Activated T-cell treated with anti-CD3 and anti-CD28 coated beads, Interleukin-2, amount 50 U/mL, for 4 hours (primary cell): ENCODE results near the gene ZFP36. TPM values are rescaled to one million over a fixed set of nuclear protein-coding genes. Genes with fewer than 3 reads are reported as not detected.
"Not testable (repeated sequence)": the region's sequence is repeated elsewhere in the genome, so short reads cannot be mapped to it uniquely, and the experiment has no call there.

Experiments
- ATAC-seq, 2 donors: fragments of 200-7000 bp; cut with Tn5 transposase; one replicate each; pipeline ENCODE4 v1.10.0; 2021
- DNase-seq: peaks from one replicate; pipeline ENCODE4 v3.0.0-alpha.2; 2020
- H3K27me3 Mint-ChIP-seq: one replicate; pipeline ENCODE4 v1.8.0; 2021; ENCODE audit warnings: low read depth, mixed read lengths
- H3K36me3 Mint-ChIP-seq: one replicate; pipeline ENCODE4 v1.8.0; 2022; ENCODE audit warnings: mixed read lengths; ENCODE audit not compliant: insufficient read depth
- H3K4me1 Mint-ChIP-seq: one replicate; pipeline ENCODE4 v1.8.0; 2021; ENCODE audit warnings: low read depth, mixed read lengths
- H3K4me3 Mint-ChIP-seq: one replicate; pipeline ENCODE4 v1.8.0; 2021; ENCODE audit warnings: mild to moderate bottlenecking, moderate library complexity, mixed read lengths
- H3K9me3 Mint-ChIP-seq: one replicate; pipeline ENCODE4 v1.8.0; 2021; ENCODE audit warnings: mixed read lengths
- total RNA-seq, 3 donors: library from RNA; stranded (reverse); gene quantifications; one replicate each; pipeline ENCODE4 v1.2.1, GENCODE V29; 2021

Gene ZFP36
- 10 to 100 TPM; 39.5 to 50.8 (median 43.7) TPM for total RNA-seq

GRCh38 chr19:39406656-39407409 is at the start of gene ZFP36:
Gene ZFP36 (plus strand): TSS chr19:39406847. CDS start chr19:39406905, 58 bp downstream.
- Mint-ChIP-seq H3K36me3 (peaks cover 11% of the 10 kb centered on the region), H3K9me3 (no peaks in the 10 kb centered on the region), H3K4me1 (peaks cover 61% of the 10 kb centered on the region), H3K4me3 (peak within 1 kb of the TSS; percentile 83), H3K27me3 (no peaks in the 10 kb centered on the region)
- DNase-seq (peak; percentile 87), ATAC-seq (peak; percentile 28 to 29)

- H3K4me3 Mint-ChIP-seq, result no peak overlapping the region
- H3K36me3 Mint-ChIP-seq, result peaks cover 46% of the 10 kb centered on the region
Observed at GRCh38 chr19:39359026-39359425, 47.6 kb upstream of the ZFP36 start.

GRCh38 chr19:39360599-39360998 is 46.0 kb upstream of the ZFP36 start:
- ATAC-seq (no peak), DNase-seq (no peak)
- H3K27me3 Mint-ChIP-seq, result no peaks in the 10 kb centered on the region
- H3K4me1 Mint-ChIP-seq, result peaks cover 2% of the 10 kb centered on the region
- H3K36me3 Mint-ChIP-seq, result peaks cover 40% of the 10 kb centered on the region
- no peak overlapping the region for H3K4me3 Mint-ChIP-seq
- no peaks in the 10 kb centered on the region for H3K9me3 Mint-ChIP-seq

More at GRCh38 chr19:39359026-39359425, 47.6 kb upstream of the ZFP36 start:
- Mint-ChIP-seq H3K9me3 (no peaks in the 10 kb centered on the region), H3K27me3 (no peaks in the 10 kb centered on the region), H3K4me1 (peaks cover 2% of the 10 kb centered on the region)
- no peak for ATAC-seq
- DNase-seq, result no peak

- H3K4me1 Mint-ChIP-seq, result peaks cover 2% of the 10 kb centered on the region
- H3K9me3 Mint-ChIP-seq, result no peaks in the 10 kb centered on the region
- H3K27me3 Mint-ChIP-seq, result no peaks in the 10 kb centered on the region
- H3K4me3 Mint-ChIP-seq, result no peak overlapping the region
- no peak for ATAC-seq
- H3K36me3 Mint-ChIP-seq, result peaks cover 26% of the 10 kb centered on the region
- no peak for DNase-seq
Observed at GRCh38 chr19:39362682-39363657, 43.7 kb upstream of the ZFP36 start.

DNA sequence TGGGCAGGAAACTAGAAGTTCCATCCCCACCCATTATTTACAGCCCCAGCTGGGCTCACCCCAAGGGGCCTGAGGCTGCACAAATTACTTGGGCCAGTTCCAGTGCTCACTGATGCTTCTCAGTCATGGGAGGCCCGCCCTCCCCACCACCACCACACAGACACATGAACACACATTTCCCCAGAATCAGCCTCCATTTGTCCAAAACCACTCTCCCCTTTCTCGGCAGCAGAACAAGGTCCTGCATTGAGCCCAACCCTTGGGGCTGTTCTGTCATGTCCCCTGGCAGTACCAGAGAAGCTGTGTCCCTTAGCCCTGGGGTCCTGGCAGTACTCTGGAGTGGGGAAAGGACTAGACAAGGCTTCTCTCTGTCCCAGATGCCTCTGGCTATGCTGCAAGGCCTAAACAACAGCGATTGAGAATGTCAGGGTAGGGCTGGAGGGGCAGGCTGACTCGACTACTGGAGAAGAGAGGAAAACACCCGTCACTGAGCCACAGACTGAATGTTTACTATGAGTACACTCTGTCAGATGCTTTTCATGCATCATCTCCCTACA is 42.7 kb upstream of the ZFP36 start:
- no peak for ATAC-seq
- no peak overlapping the region for H3K4me3 Mint-ChIP-seq
- H3K27me3 Mint-ChIP-seq, result no peaks in the 10 kb centered on the region
- peaks cover 2% of the 10 kb centered on the region for H3K4me1 Mint-ChIP-seq
- H3K36me3 Mint-ChIP-seq, result peaks cover 24% of the 10 kb centered on the region
- no peaks in the 10 kb centered on the region for H3K9me3 Mint-ChIP-seq
- DNase-seq, result no peak

DNA sequence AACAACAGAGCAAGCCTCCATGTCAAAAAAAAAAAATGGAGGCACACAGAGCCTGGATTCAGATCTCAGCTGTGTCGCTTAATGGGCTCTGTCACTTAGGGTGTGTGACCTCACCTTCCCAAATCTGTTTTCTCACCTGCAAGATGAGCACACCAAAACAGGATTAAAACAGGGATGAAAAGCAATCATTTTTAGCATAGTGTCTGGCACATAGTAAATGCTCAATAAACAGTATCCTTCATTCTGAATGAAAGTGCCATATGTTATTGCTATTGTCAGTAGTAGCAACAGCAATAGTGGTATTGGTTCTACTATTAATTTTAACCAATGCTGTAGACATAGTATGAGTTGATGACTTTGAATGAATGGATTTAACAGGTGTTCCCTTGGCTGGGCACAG is 41.1 kb upstream of the ZFP36 start:
- H3K4me1 Mint-ChIP-seq, result peaks cover 2% of the 10 kb centered on the region
- no peak for DNase-seq
- peaks cover 24% of the 10 kb centered on the region for H3K36me3 Mint-ChIP-seq
- no peak overlapping the region for H3K4me3 Mint-ChIP-seq
- no peak for ATAC-seq
- no peaks in the 10 kb centered on the region for H3K27me3 Mint-ChIP-seq
- no peaks in the 10 kb centered on the region for H3K9me3 Mint-ChIP-seq

DNA sequence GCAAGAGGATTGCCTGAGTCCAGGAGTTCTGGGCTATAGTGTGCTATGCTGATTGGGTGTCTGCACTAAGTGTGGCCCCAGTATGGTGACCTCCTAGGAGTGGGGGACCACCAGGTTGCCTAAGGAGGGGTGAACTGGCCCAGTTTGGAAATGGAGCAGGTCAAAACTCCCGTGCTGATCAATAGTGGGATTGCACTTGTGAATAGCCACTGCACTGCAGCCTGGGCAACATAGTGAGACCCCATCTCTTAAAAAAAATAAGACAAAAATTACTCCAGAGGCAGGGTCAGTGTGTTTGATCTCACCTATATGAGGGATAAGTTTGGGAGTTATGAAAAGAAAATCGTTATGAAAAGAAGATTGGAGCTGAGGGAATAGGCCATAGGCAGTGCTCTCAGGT is 37.4 kb upstream of the ZFP36 start:
- Mint-ChIP-seq H3K4me3 (no peak overlapping the region), H3K4me1 (no peaks in the 10 kb centered on the region), H3K27me3 (no peaks in the 10 kb centered on the region), H3K9me3 (no peaks in the 10 kb centered on the region), H3K36me3 (peaks cover 31% of the 10 kb centered on the region)
- DNase-seq, result no peak
- no peak for ATAC-seq

DNA sequence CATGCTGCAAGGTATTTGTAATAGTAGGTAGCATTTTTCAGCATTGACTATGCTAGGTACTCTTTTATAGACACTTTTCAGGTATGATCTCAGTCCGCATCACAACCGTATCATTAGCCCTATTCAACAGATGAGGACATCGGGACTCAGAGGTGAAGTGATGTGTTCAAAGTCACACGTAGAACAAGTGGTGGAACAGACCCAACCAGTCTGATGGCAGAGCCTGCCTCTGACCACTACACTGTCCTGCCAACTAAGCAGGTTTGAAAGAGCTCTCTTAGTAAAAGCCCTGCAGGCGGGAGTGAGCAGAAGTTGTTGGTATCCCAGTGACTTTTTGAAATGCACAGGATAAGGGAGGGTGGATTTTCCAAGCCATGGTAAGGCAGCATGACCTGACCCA is 35.9 kb upstream of the ZFP36 start:
- ATAC-seq (no peak), DNase-seq (no peak)
- no peaks in the 10 kb centered on the region for H3K27me3 Mint-ChIP-seq
- no peak overlapping the region for H3K4me3 Mint-ChIP-seq
- H3K4me1 Mint-ChIP-seq, result no peaks in the 10 kb centered on the region
- H3K9me3 Mint-ChIP-seq, result no peaks in the 10 kb centered on the region
- peaks cover 34% of the 10 kb centered on the region for H3K36me3 Mint-ChIP-seq

- DNase-seq (no peak), ATAC-seq (no peak)
- Mint-ChIP-seq H3K9me3 (no peaks in the 10 kb centered on the region), H3K4me3 (no peak overlapping the region), H3K27me3 (no peaks in the 10 kb centered on the region), H3K4me1 (no peaks in the 10 kb centered on the region), H3K36me3 (peaks cover 43% of the 10 kb centered on the region)
Observed at GRCh38 chr19:39372047-39372802, 34.4 kb upstream of the ZFP36 start.

DNA sequence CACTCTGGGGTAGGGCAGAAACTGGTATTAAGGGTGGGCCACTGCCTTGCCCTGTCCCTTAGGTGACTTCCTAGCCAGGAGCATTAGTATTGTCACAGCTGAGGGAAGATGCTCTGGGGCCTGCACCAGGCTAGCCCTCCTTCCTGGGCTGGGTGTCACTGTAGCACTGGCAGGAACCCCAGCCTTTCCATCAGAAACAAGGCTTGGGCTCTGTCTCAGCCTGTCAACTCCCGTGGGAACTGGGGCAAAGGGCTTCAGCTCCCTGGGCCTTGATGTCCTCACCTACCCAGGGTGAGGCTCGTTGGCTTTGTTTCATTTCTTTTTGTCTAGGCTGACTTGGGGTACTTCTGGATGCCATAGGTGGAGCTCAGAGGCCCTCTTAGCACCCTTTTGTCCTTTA is 33.7 kb upstream of the ZFP36 start:
- DNase-seq, result no peak
- Mint-ChIP-seq H3K4me1 (no peaks in the 10 kb centered on the region), H3K4me3 (no peak overlapping the region), H3K36me3 (peaks cover 48% of the 10 kb centered on the region), H3K27me3 (no peaks in the 10 kb centered on the region), H3K9me3 (no peaks in the 10 kb centered on the region)
- no peak for ATAC-seq

DNA sequence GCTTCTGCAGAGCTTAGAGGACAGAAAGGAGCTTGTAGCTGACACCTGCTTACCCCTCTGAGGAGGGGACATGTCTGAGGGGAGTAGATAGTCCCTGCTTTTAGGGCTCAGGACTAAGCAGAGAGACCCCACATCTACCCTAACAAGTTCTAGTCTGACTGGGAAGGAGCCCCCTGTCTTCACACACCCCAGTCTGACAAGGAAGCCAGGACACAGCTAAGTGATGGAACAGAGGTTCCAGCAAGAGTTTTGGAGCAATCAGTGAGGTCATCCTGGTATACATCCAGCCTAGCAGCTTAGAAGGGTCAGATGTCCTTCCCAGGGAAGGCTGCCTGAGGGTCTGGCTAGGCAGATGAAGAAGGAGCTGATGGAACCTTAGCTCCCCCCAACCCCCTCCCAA is 30.7 kb upstream of the ZFP36 start:
- DNase-seq (no peak), ATAC-seq (no peak)

GRCh38 chr19:39377373-39378362 is 29.0 kb upstream of the ZFP36 start:
- ATAC-seq (no peak), DNase-seq (no peak)
- Mint-ChIP-seq H3K9me3 (no peaks in the 10 kb centered on the region), H3K27me3 (no peaks in the 10 kb centered on the region), H3K4me1 (no peaks in the 10 kb centered on the region), H3K4me3 (no peak overlapping the region), H3K36me3 (peaks cover 37% of the 10 kb centered on the region)

More for the DNA sequence above, 30.7 kb upstream of the ZFP36 start:
- peaks cover 40% of the 10 kb centered on the region for H3K36me3 Mint-ChIP-seq
- no peaks in the 10 kb centered on the region for H3K4me1 Mint-ChIP-seq
- H3K9me3 Mint-ChIP-seq, result no peaks in the 10 kb centered on the region
- H3K4me3 Mint-ChIP-seq, result no peak overlapping the region
- H3K27me3 Mint-ChIP-seq, result no peaks in the 10 kb centered on the region

- ATAC-seq, H3K4me1 Mint-ChIP-seq, H3K9me3 Mint-ChIP-seq, H3K27me3 Mint-ChIP-seq, H3K4me3 Mint-ChIP-seq, DNase-seq: not testable (repeated sequence)
- peaks cover 34% of the 10 kb centered on the region for H3K36me3 Mint-ChIP-seq
Observed at GRCh38 chr19:39379366-39379765, 27.3 kb upstream of the ZFP36 start.
